Smooth muscle cell (in vitro differentiated cells): ENCODE results near the gene PTPRN2. TPM values are rescaled to one million over a fixed set of nuclear protein-coding genes. Genes with fewer than 3 reads are reported as not detected.

Source experiments
- DNase-seq: peaks from one replicate; lab custom pipeline; 2025; ENCODE audit not compliant: unreplicated experiment; lab: John Stamatoyannopoulos, UW
- H2AFZ ChIP-seq: fragments of 200-600 bp; sonication (generic); 2 replicates; pipeline ENCODE4 v1.6.0; 2016; ENCODE audit warnings: antibody characterized with exemption, low read depth, mild to moderate bottlenecking
- H3F3A ChIP-seq: fragments of 200-600 bp; sonication (generic); 2 replicates; pipeline ENCODE4 v1.6.0; 2017; ENCODE audit warnings: antibody characterized with exemption, low read depth
- H3K27ac ChIP-seq: fragments of 200-600 bp; sonication (generic); 2 replicates; pipeline ENCODE4 v1.5.1; 2016; ENCODE audit warnings: low read depth, mild to moderate bottlenecking
- H3K27me3 ChIP-seq: fragments of 200-600 bp; sonication (generic); 2 replicates; pipeline ENCODE4 v1.6.1; 2016; ENCODE audit warnings: low read depth, mild to moderate bottlenecking
- H3K36me3 ChIP-seq: fragments of 200-600 bp; sonication (generic); 2 replicates; pipeline ENCODE4 v1.5.1; 2016; ENCODE audit warnings: low read depth
- H3K4me1 ChIP-seq: fragments of 200-600 bp; sonication (generic); 2 replicates; pipeline ENCODE4 v1.5.1; 2016; ENCODE audit warnings: low read depth
- H3K4me2 ChIP-seq: fragments of 200-600 bp; sonication (generic); 2 replicates; pipeline ENCODE4 v1.6.0; 2016; ENCODE audit warnings: mild to moderate bottlenecking
- H3K4me3 ChIP-seq: fragments of 200-600 bp; sonication (generic); 2 replicates; pipeline ENCODE4 v1.5.1; 2016; ENCODE audit warnings: mild to moderate bottlenecking
- H3K79me2 ChIP-seq: fragments of 200-600 bp; sonication (generic); 2 replicates; pipeline ENCODE4 v1.6.0; 2016; ENCODE audit warnings: low read depth, mild to moderate bottlenecking
- H3K9ac ChIP-seq: fragments of 200-600 bp; sonication (generic); 2 replicates; pipeline ENCODE4 v1.6.0; 2016; ENCODE audit warnings: low read depth
- H3K9me3 ChIP-seq: fragments of 200-600 bp; sonication (generic); replicated peaks from 2 replicates; pipeline ENCODE4 v1.5.1; 2016; ENCODE audit warnings: low read depth
- H4K20me1 ChIP-seq: fragments of 200-600 bp; sonication (generic); 2 replicates; pipeline ENCODE4 v1.6.0; 2016; ENCODE audit warnings: low read depth
- CTCF ChIP-seq: fragments of 200-600 bp; sonication (generic); IDR thresholded peaks from 2 replicates; pipeline ENCODE4 v1.5.1; 2017; ENCODE audit warnings: borderline replicate concordance, mild to moderate bottlenecking, antibody characterized with exemption; ENCODE audit not compliant: insufficient read depth, poor library complexity, severe bottlenecking
- WGBS: methylation state at CpG from one replicate; pipeline ENCODE4 v1.1.7; 2016; ENCODE audit warnings: low lambda C conversion rate; 5-methylcytosine and 5-hydroxymethylcytosine counted together
- polyA plus RNA-seq: library from polyadenylated mRNA; unstranded; fragments of >200 nt; fragmentation: Nextera tagmentation; extraction: Ambion mirVana; gene quantifications from 2 replicates; pipeline ENCODE4 v1.2.1, GENCODE V29; 2016
- total RNA-seq: library from RNA; depleted of rRNA; stranded (reverse); fragments of >200 nt; gene quantifications from 2 replicates; pipeline ENCODE4 v1.2.3, GENCODE V29; 2014

PTPRN2 gene
- total and polyA plus RNA-seq, 2 experiments from 2014 or later: 0.09 to 0.87 TPM

GRCh38 chr7:157643525-157643970 lies 944.1 kb downstream of the PTPRN2 start:
- Histone ChIP-seq H3K79me2 (no peaks in the 10 kb centered on the region), H3K4me2 (no peak overlapping the region), H3K27me3 (no peaks in the 10 kb centered on the region), H3K9me3 (no peaks in the 10 kb centered on the region), H4K20me1 (no peaks in the 10 kb centered on the region), H3F3A (no peaks in the 10 kb centered on the region), H3K4me3 (no peak overlapping the region), H2AFZ (no peak overlapping the region), H3K36me3 (no peaks in the 10 kb centered on the region), H3K4me1 (no peaks in the 10 kb centered on the region), H3K9ac (no peak overlapping the region), H3K27ac (no peak overlapping the region)
- no peak for DNase-seq
- TF ChIP-seq CTCF: no peak
- WGBS: 91% methylated on average over 23 of the region's 23 CpGs

DNA sequence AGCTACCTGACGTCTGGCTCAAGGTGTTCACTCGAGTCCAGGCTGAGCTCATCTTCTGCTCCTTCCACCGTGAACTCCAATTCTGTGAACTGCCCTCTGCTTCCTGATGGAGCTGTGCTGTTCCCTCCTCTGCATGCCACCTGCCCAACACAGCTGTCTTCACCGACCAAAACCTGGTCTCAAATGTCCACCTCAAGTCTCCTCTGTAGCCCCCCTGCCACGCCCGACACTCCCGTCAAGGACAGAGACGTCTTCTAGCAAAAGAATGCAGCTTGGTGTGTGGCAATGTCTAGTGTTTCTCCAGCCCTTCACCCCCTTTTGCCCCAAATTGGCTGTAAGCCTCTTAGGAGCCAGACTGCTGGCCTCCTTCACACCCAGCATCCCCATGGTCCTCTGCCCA lies 945.8 kb downstream of the PTPRN2 start:
- H2AFZ ChIP-seq: no peak overlapping the region

DNA sequence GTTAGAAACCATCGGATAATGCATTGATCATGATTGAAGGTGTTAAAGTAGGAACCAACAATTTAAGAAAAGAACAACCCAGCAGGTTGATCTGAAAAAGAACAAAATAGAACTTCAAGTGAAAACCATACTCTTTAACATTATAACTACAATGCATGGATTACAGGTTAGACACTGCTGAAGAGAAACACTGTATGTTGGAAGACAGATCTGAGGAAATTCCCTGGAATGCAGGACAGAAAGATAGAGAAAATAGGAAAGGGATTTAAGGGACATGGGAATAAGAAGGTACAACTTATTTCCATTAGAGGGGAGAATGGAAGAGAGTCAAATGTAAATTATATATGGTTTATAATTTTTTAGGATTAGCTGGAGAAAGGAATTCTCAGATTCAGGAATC lies 947.5 kb downstream of the PTPRN2 start:
- no peak for TF ChIP-seq CTCF

More for the DNA sequence above, 945.8 kb downstream of the PTPRN2 start:
- no peak overlapping the region for H3K27ac ChIP-seq
- H3K9ac ChIP-seq: no peak overlapping the region
- H3K27me3 ChIP-seq: peaks cover 3% of the 10 kb centered on the region
- TF ChIP-seq CTCF: no peak
- H3K36me3 ChIP-seq: no peaks in the 10 kb centered on the region
- H3K9me3 ChIP-seq: no peaks in the 10 kb centered on the region
- no peak overlapping the region for H3K4me2 ChIP-seq
- H3K79me2 ChIP-seq: no peaks in the 10 kb centered on the region
- DNase-seq: no peak
- H3K4me1 ChIP-seq: no peaks in the 10 kb centered on the region
- 88% methylated on average over 8 of the region's 8 CpGs for WGBS
- H3F3A ChIP-seq: no peaks in the 10 kb centered on the region
- no peak overlapping the region for H3K4me3 ChIP-seq
- H4K20me1 ChIP-seq: no peaks in the 10 kb centered on the region

GRCh38 chr7:157638563-157638962 lies 949.1 kb downstream of the PTPRN2 start:
- H3K4me3 ChIP-seq: no peak overlapping the region
- WGBS: 88% methylated on average over 8 of the region's 8 CpGs
- no peak for TF ChIP-seq CTCF
- H3K36me3 ChIP-seq: no peaks in the 10 kb centered on the region
- no peak overlapping the region for H2AFZ ChIP-seq
- H4K20me1 ChIP-seq: no peaks in the 10 kb centered on the region
- no peak overlapping the region for H3K27ac ChIP-seq
- H3K79me2 ChIP-seq: no peaks in the 10 kb centered on the region
- no peaks in the 10 kb centered on the region for H3K4me1 ChIP-seq
- H3K27me3 ChIP-seq: peaks cover 16% of the 10 kb centered on the region
- H3K4me2 ChIP-seq: no peak overlapping the region
- no peaks in the 10 kb centered on the region for H3K9me3 ChIP-seq
- DNase-seq: no peak
- H3F3A ChIP-seq: no peaks in the 10 kb centered on the region
- H3K9ac ChIP-seq: no peak overlapping the region

More for the DNA sequence above, 947.5 kb downstream of the PTPRN2 start:
- no peak for DNase-seq
- H3K9me3 ChIP-seq: no peaks in the 10 kb centered on the region
- H4K20me1 ChIP-seq: no peaks in the 10 kb centered on the region
- no peak overlapping the region for H2AFZ ChIP-seq
- no peaks in the 10 kb centered on the region for H3F3A ChIP-seq
- H3K4me3 ChIP-seq: no peak overlapping the region
- H3K27ac ChIP-seq: no peak overlapping the region
- H3K36me3 ChIP-seq: no peaks in the 10 kb centered on the region
- no peaks in the 10 kb centered on the region for H3K4me1 ChIP-seq
- H3K9ac ChIP-seq: no peak overlapping the region
- 96% methylated on average over 1 of the region's 1 CpG for WGBS
- H3K27me3 ChIP-seq: peaks cover 12% of the 10 kb centered on the region
- no peak overlapping the region for H3K4me2 ChIP-seq
- no peaks in the 10 kb centered on the region for H3K79me2 ChIP-seq
